GM19193 (cell line): ENCODE results near the gene ADGRD1.

Experiments
- POLR2A ChIP-seq: IDR thresholded peaks from 4 replicates; pipeline ENCODE4 v1.6.1; 2011; ENCODE audit not compliant: insufficient read depth, insufficient read length; ENCODE audit errors: extremely low read depth

The ADGRD1 gene

GRCh38 chr12:131001493-131001892, 47.8 kb downstream of the ADGRD1 start:
- TF ChIP-seq POLR2A: no peak

GRCh38 chr12:131002216-131002631, 48.5 kb downstream of the ADGRD1 start:
- TF ChIP-seq POLR2A: no peak

GRCh38 chr12:131003036-131003715, 49.5 kb downstream of the ADGRD1 start:
- no peak for TF ChIP-seq POLR2A

- TF ChIP-seq POLR2A: no peak
Observed at GRCh38 chr12:131003716-131004045, 50.0 kb downstream of the ADGRD1 start.

GRCh38 chr12:131004166-131004565, 50.5 kb downstream of the ADGRD1 start:
- TF ChIP-seq POLR2A: no peak

GRCh38 chr12:131005161-131006035, 51.7 kb downstream of the ADGRD1 start:
- TF ChIP-seq POLR2A: no peak

- no peak for TF ChIP-seq POLR2A
Observed at GRCh38 chr12:131006036-131006735, 52.5 kb downstream of the ADGRD1 start.

GRCh38 chr12:131007031-131007739, 53.5 kb downstream of the ADGRD1 start:
- no peak for TF ChIP-seq POLR2A

- no peak for TF ChIP-seq POLR2A
Observed at GRCh38 chr12:131007740-131008117, 54.0 kb downstream of the ADGRD1 start.

GRCh38 chr12:131008131-131008912, 54.6 kb downstream of the ADGRD1 start:
- TF ChIP-seq POLR2A: no peak

- no peak for TF ChIP-seq POLR2A
Observed at GRCh38 chr12:131008913-131009270, 55.2 kb downstream of the ADGRD1 start.

GRCh38 chr12:131009595-131010395, 56.1 kb downstream of the ADGRD1 start:
- no peak for TF ChIP-seq POLR2A

GRCh38 chr12:131010396-131011131, 56.9 kb downstream of the ADGRD1 start:
- no peak for TF ChIP-seq POLR2A
